Hepatocyte (in vitro differentiated cells): ENCODE measurements around the gene FOSL1.

ENCODE experiments used
- CTCF ChIP-seq: fragments of 200-600 bp; sonication (generic); IDR thresholded peaks from 2 replicates; pipeline ENCODE4 v1.5.1; 2016; ENCODE audit warnings: antibody characterized with exemption, mild to moderate bottlenecking; ENCODE audit not compliant: poor library complexity
- EZH2 ChIP-seq: fragments of 200-600 bp; sonication (generic); IDR thresholded peaks from 2 replicates; pipeline ENCODE4 v1.6.1; 2016; ENCODE audit warnings: antibody characterized with exemption, mild to moderate bottlenecking, borderline replicate concordance

GRCh38 chr11:65865550-65866172 lies 34.5 kb downstream of the FOSL1 start:
- TF ChIP-seq EZH2 (no peak), CTCF (no peak)
